ENCODE measurements around the gene MIS12. TPM values are rescaled to one million over a fixed set of nuclear protein-coding genes. Genes with fewer than 3 reads are reported as not detected.
A peak's percentile ranks its signal among the peaks of the same experiment; 100 is the strongest.

Gene MIS12
- total RNA-seq, 1 donor from 2014 or later, result 34.9 TPM

DNA sequence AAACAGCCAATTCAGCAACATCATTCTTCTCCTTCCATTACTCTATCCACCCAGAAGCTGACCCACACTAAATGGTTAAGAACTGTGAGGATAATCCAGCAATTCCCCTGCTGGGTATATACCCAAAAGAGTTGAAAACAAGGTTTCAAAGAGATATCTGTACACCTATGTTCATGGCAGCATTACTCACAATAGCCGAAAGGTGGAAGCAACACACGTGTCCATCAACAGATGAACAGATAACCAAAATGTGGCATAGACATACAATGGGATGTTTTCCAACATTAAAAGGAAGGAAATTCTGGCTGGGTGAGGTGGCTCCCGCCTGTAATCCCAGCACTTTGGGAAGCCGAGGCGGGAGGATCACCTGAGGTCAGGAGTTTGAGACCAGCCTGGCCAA lies 19.9 kb downstream of the MIS12 start:
- Mint-ChIP-seq H3K27me3 (ENCODE audit: low read depth) (no peaks in the 10 kb centered on the region), H3K4me1 (ENCODE audit: low read depth) (peaks cover 2% of the 10 kb centered on the region), H3K27ac (no peak overlapping the region), H3K9me3 (no peaks in the 10 kb centered on the region), H3K36me3 (ENCODE audit: low read depth) (peaks cover 15% of the 10 kb centered on the region), H3K4me3 (ENCODE audit: low read depth) (no peak overlapping the region)
- DNase-seq (ENCODE audit: low spot score), result no peak
- intact Hi-C loops (cut with micrococcal nuclease), result no loop called here

DNA sequence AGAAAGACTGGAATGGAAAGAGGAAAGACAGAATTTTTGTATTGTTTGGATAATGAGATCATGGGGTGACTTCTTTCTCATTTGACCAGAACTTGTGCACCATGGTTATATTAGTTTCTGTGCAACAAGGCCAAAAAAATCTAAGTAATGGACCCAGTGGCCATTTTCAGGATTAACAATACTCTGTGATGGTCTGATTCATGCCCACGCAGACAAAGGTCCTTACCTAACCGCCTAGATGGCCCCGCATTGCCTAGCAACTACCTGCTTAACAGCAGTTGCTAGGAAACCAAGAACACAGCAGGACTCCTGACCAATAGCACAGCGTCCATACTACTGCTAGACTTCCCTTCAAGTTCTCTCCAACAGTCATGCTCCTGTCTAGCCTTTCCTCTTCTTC lies 22.4 kb downstream of the MIS12 start:
- DNase-seq (ENCODE audit: low spot score), result no peak
- Mint-ChIP-seq H3K27ac (no peak overlapping the region), H3K4me1 (ENCODE audit: low read depth) (peaks cover 18% of the 10 kb centered on the region), H3K27me3 (ENCODE audit: low read depth) (no peaks in the 10 kb centered on the region), H3K4me3 (ENCODE audit: low read depth) (no peak overlapping the region), H3K36me3 (ENCODE audit: low read depth) (peaks cover 25% of the 10 kb centered on the region), H3K9me3 (no peaks in the 10 kb centered on the region)
- intact Hi-C loops (cut with micrococcal nuclease), result no loop called here

DNA sequence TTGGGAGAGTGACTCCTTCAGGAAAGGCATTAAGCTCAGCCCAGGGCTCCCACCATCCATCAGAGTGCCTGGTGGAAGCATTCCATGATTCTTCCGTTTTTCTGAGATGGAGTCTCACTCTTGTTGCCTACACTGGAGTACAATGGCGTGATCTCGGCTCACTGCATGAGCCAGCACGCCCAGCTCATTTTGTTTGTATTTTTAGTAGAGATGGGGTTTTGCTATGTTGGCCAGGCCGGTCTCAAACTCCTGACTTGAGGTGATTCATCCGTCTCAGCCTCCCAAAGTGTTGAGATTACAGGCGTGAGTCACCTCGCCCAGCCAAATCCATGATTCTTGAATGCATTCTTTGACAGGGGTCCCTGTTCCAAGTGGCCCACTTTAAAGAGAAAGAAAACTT lies 23.1 kb downstream of the MIS12 start:
- Mint-ChIP-seq H3K27ac (no peak overlapping the region), H3K9me3 (no peaks in the 10 kb centered on the region), H3K36me3 (ENCODE audit: low read depth) (peaks cover 30% of the 10 kb centered on the region), H3K27me3 (ENCODE audit: low read depth) (no peaks in the 10 kb centered on the region), H3K4me3 (ENCODE audit: low read depth) (no peak overlapping the region), H3K4me1 (ENCODE audit: low read depth) (peaks cover 22% of the 10 kb centered on the region)
- intact Hi-C loops (cut with micrococcal nuclease), result no loop called here
- no peak for DNase-seq (ENCODE audit: low spot score)

DNA sequence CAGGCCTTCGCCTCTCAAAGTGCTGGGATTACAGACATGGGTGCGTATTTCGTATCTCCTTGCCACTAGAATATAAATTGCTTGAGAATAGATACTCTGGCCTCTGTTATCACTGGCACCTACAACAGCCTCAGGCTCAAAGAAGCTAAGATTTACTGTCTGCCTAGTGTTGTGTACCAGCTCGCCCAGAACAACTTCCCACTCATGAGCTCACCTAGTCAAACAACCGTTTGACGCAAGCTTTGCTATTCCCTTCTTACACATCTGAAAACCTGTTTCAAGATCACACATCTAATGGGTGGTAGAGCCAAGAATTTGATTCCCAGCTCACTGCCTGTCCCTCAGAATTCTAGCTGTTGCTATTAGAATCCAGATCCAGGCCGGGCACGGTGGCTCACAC lies 24.4 kb downstream of the MIS12 start:
- Mint-ChIP-seq H3K4me3 (ENCODE audit: low read depth) (no peak overlapping the region), H3K27ac (no peak overlapping the region), H3K9me3 (no peaks in the 10 kb centered on the region), H3K36me3 (ENCODE audit: low read depth) (peaks cover 42% of the 10 kb centered on the region), H3K27me3 (ENCODE audit: low read depth) (no peaks in the 10 kb centered on the region), H3K4me1 (ENCODE audit: low read depth) (peaks cover 22% of the 10 kb centered on the region)
- intact Hi-C loops (cut with micrococcal nuclease), result no loop called here
- DNase-seq (ENCODE audit: low spot score), result no peak

DNA sequence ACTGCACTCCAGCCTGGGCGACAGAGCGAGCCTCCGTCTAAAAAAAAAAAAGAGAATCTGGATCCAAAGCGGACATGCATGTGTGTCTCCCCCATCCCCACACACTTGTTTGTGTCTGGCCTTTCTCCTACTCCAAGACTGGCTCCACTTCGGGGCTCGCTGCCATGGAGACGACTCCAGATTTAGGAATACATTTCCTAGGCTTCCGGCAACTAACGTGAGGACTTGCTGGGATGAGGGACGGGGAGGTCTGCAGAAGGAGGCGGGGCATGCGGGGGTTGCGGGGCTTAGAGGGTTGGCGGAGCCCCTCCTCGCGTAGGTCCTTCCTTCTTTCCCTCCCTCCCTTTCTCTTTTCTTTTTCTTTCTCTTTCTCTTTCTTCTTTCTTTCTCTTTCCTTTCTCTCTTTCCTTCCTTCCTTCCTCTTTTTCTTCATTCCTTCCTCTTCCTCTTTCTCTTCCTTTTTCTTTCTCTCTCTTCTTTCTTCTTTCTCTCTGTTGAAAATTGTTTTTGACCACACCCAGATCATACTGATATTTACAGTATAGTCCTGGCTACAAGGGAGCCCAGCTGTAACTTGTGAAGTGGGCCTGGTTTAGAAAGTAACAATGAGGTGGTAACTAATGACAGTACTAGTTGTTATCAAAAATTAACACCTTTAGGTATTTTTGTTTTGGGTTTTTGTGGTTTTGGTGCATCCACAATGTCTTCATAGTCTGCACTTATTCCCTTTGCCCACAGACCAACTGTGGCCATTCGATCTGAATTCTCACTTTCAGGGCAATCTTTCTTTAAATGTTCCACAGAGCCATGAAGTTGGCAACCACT lies 25.2 kb downstream of the MIS12 start:
- Mint-ChIP-seq H3K36me3 (ENCODE audit: low read depth) (peaks cover 48% of the 10 kb centered on the region), H3K4me3 (ENCODE audit: low read depth) (no peak overlapping the region), H3K27me3 (ENCODE audit: low read depth) (no peaks in the 10 kb centered on the region), H3K27ac (peak overlapping the region; percentile 65), H3K4me1 (ENCODE audit: low read depth) (peaks cover 22% of the 10 kb centered on the region), H3K9me3 (no peaks in the 10 kb centered on the region)
- intact Hi-C loops (cut with micrococcal nuclease), result no loop called here
- DNase-seq (ENCODE audit: low spot score), result no peak

DNA sequence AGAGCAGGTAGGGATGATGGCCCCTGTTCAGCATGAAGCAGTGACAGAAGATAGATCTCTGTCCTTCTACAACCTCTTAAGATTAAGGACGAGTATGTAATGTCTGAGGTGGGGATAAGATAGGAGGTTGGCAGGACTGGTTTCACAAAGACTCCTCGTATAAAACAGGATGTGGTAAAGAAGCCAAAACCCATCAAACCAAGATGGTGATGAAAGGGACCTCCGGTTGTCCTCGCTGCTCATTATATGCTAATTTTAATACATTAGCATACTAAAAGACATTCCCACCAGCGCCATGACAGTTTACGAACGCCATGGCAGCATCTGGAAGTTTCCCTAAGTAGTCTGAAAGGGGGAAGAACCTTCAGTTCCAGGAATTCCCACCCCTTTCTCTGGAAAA lies 27.3 kb downstream of the MIS12 start:
- H3K36me3 Mint-ChIP-seq (ENCODE audit: low read depth), result peaks cover 59% of the 10 kb centered on the region
- no peaks in the 10 kb centered on the region for H3K9me3 Mint-ChIP-seq
- no peak for DNase-seq (ENCODE audit: low spot score)
- H3K4me1 Mint-ChIP-seq (ENCODE audit: low read depth), result peaks cover 22% of the 10 kb centered on the region
- intact Hi-C loops (cut with micrococcal nuclease), result no loop called here
- no peaks in the 10 kb centered on the region for H3K27me3 Mint-ChIP-seq (ENCODE audit: low read depth)
- H3K27ac Mint-ChIP-seq, result no peak overlapping the region
- H3K4me3 Mint-ChIP-seq (ENCODE audit: low read depth), result no peak overlapping the region

DNA sequence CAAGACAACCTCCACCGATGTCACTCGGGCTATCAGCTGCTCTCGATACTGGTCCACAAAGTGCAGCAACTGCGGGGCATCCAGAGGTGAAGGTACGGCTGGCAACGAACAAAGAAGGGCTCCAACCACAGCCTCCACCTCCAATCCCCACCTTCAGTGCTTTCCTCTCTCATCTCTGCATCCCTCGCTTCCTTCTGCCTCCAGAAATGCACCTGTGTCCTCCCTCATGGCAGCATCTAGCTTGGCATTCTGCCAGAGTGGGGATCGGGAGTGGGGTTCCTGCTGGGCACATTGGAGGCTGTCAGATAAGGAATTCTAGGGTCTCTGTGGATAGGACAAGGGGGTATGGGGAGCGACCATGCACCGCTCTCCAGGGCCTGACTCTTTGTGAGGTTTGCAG lies 28.6 kb downstream of the MIS12 start:
- H3K27me3 Mint-ChIP-seq (ENCODE audit: low read depth), result no peaks in the 10 kb centered on the region
- no peak overlapping the region for H3K27ac Mint-ChIP-seq
- H3K4me3 Mint-ChIP-seq (ENCODE audit: low read depth), result no peak overlapping the region
- H3K4me1 Mint-ChIP-seq (ENCODE audit: low read depth), result peaks cover 22% of the 10 kb centered on the region
- intact Hi-C loops (cut with micrococcal nuclease), result no loop called here
- no peaks in the 10 kb centered on the region for H3K9me3 Mint-ChIP-seq
- no peak for DNase-seq (ENCODE audit: low spot score)
- H3K36me3 Mint-ChIP-seq (ENCODE audit: low read depth), result peaks cover 59% of the 10 kb centered on the region

DNA sequence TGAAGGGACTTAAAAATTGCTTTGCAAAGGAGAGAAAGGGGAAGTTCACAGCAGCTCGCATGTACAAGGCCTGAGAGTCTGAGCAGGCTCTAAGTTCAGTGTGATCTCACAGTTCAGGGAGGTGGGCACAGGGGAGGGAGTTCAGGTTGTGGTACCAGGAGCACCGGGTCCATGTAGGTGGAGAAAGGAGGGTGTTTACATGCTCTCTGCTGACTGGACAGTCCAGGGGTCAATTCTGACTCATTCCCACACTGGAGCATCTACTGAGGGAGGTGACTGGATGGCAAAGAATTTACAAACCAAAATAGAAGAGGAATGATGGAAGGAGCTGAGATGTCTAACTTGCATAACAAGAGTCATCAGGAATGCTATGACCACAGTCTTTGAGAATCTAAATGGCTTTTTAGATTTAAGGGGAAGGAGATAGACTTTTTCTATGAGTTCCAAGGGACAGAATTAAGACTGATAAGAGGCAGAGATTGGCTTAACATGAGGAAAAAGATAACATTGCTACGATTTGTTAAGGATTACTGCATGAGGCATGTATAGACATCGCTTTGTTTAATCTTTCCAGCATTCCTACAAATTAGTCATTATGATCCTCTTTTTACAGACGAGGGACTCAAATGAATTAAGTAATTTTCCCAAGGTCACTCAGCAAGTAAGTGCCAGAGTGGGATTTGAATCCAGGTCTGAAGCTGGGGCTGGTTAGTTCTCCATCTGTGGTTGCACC lies 29.9 kb downstream of the MIS12 start:
- no peak for DNase-seq (ENCODE audit: low spot score)
- intact Hi-C loops (cut with micrococcal nuclease), result no loop called here
- peaks cover 63% of the 10 kb centered on the region for H3K36me3 Mint-ChIP-seq (ENCODE audit: low read depth)
- H3K9me3 Mint-ChIP-seq, result no peaks in the 10 kb centered on the region
- no peak overlapping the region for H3K27ac Mint-ChIP-seq
- H3K4me3 Mint-ChIP-seq (ENCODE audit: low read depth), result no peak overlapping the region
- peaks cover 22% of the 10 kb centered on the region for H3K4me1 Mint-ChIP-seq (ENCODE audit: low read depth)
- no peaks in the 10 kb centered on the region for H3K27me3 Mint-ChIP-seq (ENCODE audit: low read depth)

DNA sequence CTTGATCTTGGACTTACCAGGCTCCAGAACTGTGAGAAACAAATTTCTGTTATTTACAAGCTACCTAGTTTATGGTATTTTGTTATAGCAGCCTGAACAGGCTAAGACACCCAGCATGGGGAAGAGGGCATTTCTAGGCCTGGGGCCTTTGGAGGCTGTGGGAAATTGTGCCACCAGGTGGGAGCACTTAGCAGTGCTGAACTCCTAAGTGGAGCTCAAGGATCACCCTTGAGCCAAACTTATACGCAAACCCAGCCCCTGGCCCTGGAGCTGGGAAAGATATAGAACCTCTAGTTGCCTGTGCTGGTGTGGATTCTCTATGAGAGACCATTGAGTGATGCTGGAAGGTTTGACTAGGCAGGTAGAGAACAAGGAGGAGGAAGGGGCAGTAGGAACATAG lies 36.1 kb downstream of the MIS12 start:
- Mint-ChIP-seq H3K27me3 (ENCODE audit: low read depth) (no peaks in the 10 kb centered on the region), H3K27ac (no peak overlapping the region), H3K4me3 (ENCODE audit: low read depth) (no peak overlapping the region), H3K4me1 (ENCODE audit: low read depth) (peaks cover 13% of the 10 kb centered on the region), H3K9me3 (no peaks in the 10 kb centered on the region), H3K36me3 (ENCODE audit: low read depth) (peaks cover 36% of the 10 kb centered on the region)
- DNase-seq (ENCODE audit: low spot score), result no peak
- intact Hi-C loops (cut with micrococcal nuclease), result no loop called here

DNA sequence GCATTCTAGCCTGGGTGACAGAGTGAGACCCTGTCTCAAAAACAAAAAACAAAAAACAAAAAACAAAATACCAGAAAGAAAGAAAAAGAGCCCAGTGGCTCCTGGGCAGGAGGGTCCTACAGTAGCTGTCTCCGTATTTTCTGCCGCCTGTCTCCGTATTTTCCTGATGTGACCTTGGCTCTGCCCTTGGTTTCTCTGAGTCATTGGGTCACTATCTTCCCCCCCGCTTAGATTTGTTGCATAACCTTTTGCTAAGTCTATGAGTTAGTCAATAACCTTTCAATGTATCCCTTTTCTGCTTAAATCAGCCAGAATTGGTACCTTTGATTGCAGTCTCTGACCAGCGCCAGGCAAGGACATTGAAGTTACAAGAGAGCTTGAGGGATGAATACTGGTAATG lies 36.9 kb downstream of the MIS12 start:
- Mint-ChIP-seq H3K9me3 (no peaks in the 10 kb centered on the region), H3K4me3 (ENCODE audit: low read depth) (no peak overlapping the region), H3K4me1 (ENCODE audit: low read depth) (peaks cover 13% of the 10 kb centered on the region), H3K27me3 (ENCODE audit: low read depth) (no peaks in the 10 kb centered on the region), H3K36me3 (ENCODE audit: low read depth) (peaks cover 30% of the 10 kb centered on the region), H3K27ac (no peak overlapping the region)
- intact Hi-C loops (cut with micrococcal nuclease), result no loop called here
- no peak for DNase-seq (ENCODE audit: low spot score)

DNA sequence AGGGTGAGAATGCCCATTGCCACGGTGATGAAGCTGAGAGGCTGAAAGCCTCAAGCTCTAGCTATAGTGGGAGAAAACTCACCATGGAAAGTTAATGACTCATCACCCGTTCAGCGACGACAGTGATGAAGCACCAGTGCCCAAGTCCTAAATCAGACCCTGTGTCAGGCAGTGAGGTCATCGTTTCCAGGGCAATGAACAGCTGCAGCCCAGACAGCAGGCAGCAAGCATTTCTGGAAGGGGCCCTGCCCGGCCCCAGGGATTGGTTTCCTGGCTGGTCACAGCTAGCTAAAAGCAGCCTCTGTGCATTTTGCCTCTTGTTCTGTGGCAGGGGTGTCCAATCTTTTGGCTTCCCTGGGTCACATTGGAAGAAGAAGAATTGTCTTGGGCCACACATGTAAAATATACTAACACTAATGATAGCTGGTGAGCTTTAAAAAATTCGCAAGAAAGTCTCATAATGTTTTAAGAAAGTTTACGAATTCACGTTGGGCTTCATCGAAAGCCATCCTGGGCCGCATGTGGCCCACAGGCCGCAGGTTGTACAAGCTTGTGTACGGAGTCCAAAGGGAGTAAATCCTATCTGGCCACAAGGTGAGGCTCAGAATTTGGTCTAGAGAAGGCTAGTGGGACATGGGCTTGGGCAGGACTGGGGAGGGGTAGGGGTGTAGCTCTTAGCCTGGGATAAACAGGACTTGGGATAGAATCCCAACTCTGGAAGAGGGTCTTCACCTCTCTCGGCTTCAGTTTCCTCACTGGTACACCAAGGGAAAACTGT lies 40.6 kb downstream of the MIS12 start:
- Mint-ChIP-seq H3K27ac (peak overlapping the region; percentile 87), H3K9me3 (no peaks in the 10 kb centered on the region), H3K27me3 (ENCODE audit: low read depth) (no peaks in the 10 kb centered on the region), H3K36me3 (ENCODE audit: low read depth) (peaks cover 46% of the 10 kb centered on the region), H3K4me3 (ENCODE audit: low read depth) (no peak overlapping the region), H3K4me1 (ENCODE audit: low read depth) (peaks cover 14% of the 10 kb centered on the region)
- DNase-seq (ENCODE audit: low spot score), result no peak
- intact Hi-C loops (cut with micrococcal nuclease), result loop anchor here (1.0 kb wide), 1 partner anchor 41 kb away; the partner anchor contains the start of genes DERL2 and MIS12

DNA sequence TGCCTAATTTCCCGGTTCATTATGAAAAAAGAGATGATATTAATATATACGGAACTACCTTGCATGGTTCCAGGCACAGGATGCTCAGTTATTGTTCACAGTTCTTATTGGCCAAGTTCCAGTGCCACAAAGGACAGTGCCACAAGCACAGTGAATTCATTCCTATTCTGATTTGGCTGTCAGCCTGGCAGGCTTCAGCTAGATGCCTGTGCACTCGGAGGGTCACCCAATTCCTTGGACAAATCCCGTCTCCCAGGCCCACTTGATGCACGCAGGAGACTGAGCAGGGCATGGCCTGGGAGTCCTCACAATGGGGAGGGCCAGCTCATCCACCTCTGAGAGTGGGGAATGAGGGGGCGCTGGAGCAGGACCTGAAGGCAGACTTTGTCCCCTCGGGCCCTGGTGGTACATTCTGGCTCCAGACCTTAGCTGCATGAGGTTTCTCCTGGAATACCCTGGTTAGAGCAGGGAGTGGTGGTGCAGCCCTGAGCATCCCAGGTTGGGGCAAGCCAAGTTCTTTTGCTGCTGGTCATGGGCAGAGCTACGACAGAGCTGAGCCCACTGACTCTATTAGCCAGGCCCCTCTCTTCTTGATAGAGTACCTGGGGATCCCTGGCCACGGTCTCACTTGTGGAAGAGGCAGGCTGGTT lies 41.4 kb downstream of the MIS12 start:
- no peaks in the 10 kb centered on the region for H3K27me3 Mint-ChIP-seq (ENCODE audit: low read depth)
- peaks cover 14% of the 10 kb centered on the region for H3K4me1 Mint-ChIP-seq (ENCODE audit: low read depth)
- H3K36me3 Mint-ChIP-seq (ENCODE audit: low read depth), result peaks cover 52% of the 10 kb centered on the region
- no peaks in the 10 kb centered on the region for H3K9me3 Mint-ChIP-seq
- no peak for DNase-seq (ENCODE audit: low spot score)
- intact Hi-C loops (cut with micrococcal nuclease), result no loop called here
- H3K4me3 Mint-ChIP-seq (ENCODE audit: low read depth), result no peak overlapping the region
- no peak overlapping the region for H3K27ac Mint-ChIP-seq

Data from activated T-helper 2 cell treated with anti-CD3 and anti-CD28 coated beads, Interferon-gamma antibody, Interleukin-2, Interleukin-4, amounts not matched to agents 10 μg/mL and 5 μg/mL and 100 μg/mL, durations not matched to agents 14 hours and 24 hours and 36 hours (primary cell).